WERI-Rb-1 (cell line): ENCODE results near the gene TLR4.
A peak's percentile ranks its signal among the peaks of the same experiment; 100 is the strongest.

ENCODE experiments used
- DNase-seq: peaks from one replicate; pipeline ENCODE4 v3.0.0-alpha.2; 2020
- H3K27ac ChIP-seq: fragments of 250-450 bp; sonication (Bioruptor Pico); 2 replicates; pipeline ENCODE4 v1.5.1; 2020; ENCODE audit warnings: mild to moderate bottlenecking, moderate library complexity
- H3K27me3 ChIP-seq: fragments of 250-450 bp; sonication (Bioruptor Pico); 2 replicates; pipeline ENCODE4 v1.5.1; 2021; ENCODE audit warnings: mild to moderate bottlenecking, low read depth, moderate library complexity; ENCODE audit not compliant: insufficient read depth, severe bottlenecking
- H3K36me3 ChIP-seq: fragments of 250-450 bp; sonication (Bioruptor Pico); 2 replicates; pipeline ENCODE4 v1.5.1; 2020; ENCODE audit warnings: mild to moderate bottlenecking, moderate library complexity
- H3K4me3 ChIP-seq: 2 replicates; pipeline ENCODE4 v1.5.1; 2011; ENCODE audit warnings: low read depth, mild to moderate bottlenecking, control low read depth, low read length
- H3K9me3 ChIP-seq: fragments of 250-450 bp; sonication (Bioruptor Pico); 2 replicates; pipeline ENCODE4 v1.5.1; 2021; ENCODE audit warnings: mild to moderate bottlenecking, moderate library complexity; ENCODE audit not compliant: severe bottlenecking
- CTCF ChIP-seq: IDR thresholded peaks from 2 replicates; pipeline ENCODE4 v1.5.1; 2011; ENCODE audit warnings: low read depth, mild to moderate bottlenecking, control low read depth, inconsistent platforms, low read length

The TLR4 gene

GRCh38 chr9:117729375-117729774 is 25.2 kb downstream of the TLR4 start:
- DNase-seq: no peak
- Histone ChIP-seq H3K27ac (no peak overlapping the region), H3K27me3 (no peaks in the 10 kb centered on the region), H3K9me3 (no peaks in the 10 kb centered on the region), H3K4me3 (no peak overlapping the region), H3K36me3 (no peaks in the 10 kb centered on the region)
- TF ChIP-seq CTCF: no peak

- Histone ChIP-seq H3K4me3 (no peak overlapping the region), H3K27ac (no peak overlapping the region), H3K27me3 (no peaks in the 10 kb centered on the region), H3K36me3 (no peaks in the 10 kb centered on the region), H3K9me3 (no peaks in the 10 kb centered on the region)
- DNase-seq: peak; percentile 29
- no peak for TF ChIP-seq CTCF
Observed at GRCh38 chr9:117732494-117732893, 28.3 kb downstream of the TLR4 start.

- Histone ChIP-seq H3K36me3 (no peaks in the 10 kb centered on the region), H3K27me3 (no peaks in the 10 kb centered on the region), H3K27ac (no peak overlapping the region), H3K4me3 (no peak overlapping the region), H3K9me3 (no peaks in the 10 kb centered on the region)
- TF ChIP-seq CTCF: no peak
- DNase-seq: no peak
Observed at GRCh38 chr9:117733465-117733864, 29.3 kb downstream of the TLR4 start.

- H3K27me3 ChIP-seq: no peaks in the 10 kb centered on the region
- TF ChIP-seq CTCF: no peak
- H3K27ac ChIP-seq: no peak overlapping the region
- H3K4me3 ChIP-seq: no peak overlapping the region
- no peaks in the 10 kb centered on the region for H3K36me3 ChIP-seq
- no peak for DNase-seq
- no peaks in the 10 kb centered on the region for H3K9me3 ChIP-seq
Observed at GRCh38 chr9:117734082-117734481, 29.9 kb downstream of the TLR4 start.

GRCh38 chr9:117734523-117735314 is 30.5 kb downstream of the TLR4 start:
- no peak for DNase-seq
- H3K9me3 ChIP-seq: no peaks in the 10 kb centered on the region
- TF ChIP-seq CTCF: no peak
- H3K4me3 ChIP-seq: no peak overlapping the region
- H3K36me3 ChIP-seq: no peaks in the 10 kb centered on the region
- H3K27ac ChIP-seq: no peak overlapping the region
- H3K27me3 ChIP-seq: no peaks in the 10 kb centered on the region
